ENCODE results near the gene DNLZ.

GRCh38 chr9:136333045-136333444 lies 30.5 kb downstream of the DNLZ start:
- TF ChIP-seq, protein P1, sequence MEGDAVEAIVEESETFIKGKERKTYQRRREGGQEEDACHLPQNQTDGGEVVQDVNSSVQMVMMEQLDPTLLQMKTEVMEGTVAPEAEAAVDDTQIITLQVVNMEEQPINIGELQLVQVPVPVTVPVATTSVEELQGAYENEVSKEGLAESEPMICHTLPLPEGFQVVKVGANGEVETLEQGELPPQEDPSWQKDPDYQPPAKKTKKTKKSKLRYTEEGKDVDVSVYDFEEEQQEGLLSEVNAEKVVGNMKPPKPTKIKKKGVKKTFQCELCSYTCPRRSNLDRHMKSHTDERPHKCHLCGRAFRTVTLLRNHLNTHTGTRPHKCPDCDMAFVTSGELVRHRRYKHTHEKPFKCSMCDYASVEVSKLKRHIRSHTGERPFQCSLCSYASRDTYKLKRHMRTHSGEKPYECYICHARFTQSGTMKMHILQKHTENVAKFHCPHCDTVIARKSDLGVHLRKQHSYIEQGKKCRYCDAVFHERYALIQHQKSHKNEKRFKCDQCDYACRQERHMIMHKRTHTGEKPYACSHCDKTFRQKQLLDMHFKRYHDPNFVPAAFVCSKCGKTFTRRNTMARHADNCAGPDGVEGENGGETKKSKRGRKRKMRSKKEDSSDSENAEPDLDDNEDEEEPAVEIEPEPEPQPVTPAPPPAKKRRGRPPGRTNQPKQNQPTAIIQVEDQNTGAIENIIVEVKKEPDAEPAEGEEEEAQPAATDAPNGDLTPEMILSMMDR (conservative IDR thresholded peaks at IDR 0.05 in 1 of 2, IDR thresholded peaks at IDR 0.05 in 1 of 2; ENCODE audit: low read depth in 1 of 2, low read length in 2 of 2) = no peak
- TF ChIP-seq EZH2 (IDR thresholded peaks at IDR 0.05; ENCODE audit: low read length, missing control alignments) = no peak

All from fibroblast of lung (primary cell).